Measurements from ENCODE around the gene NEK10. TPM values are rescaled to one million over a fixed set of nuclear protein-coding genes. Genes with fewer than 3 reads are reported as not detected.
"Not testable (repeated sequence)": the region's sequence is repeated elsewhere in the genome, so short reads cannot be mapped to it uniquely, and the experiment has no call there.

The NEK10 gene
- total RNA-seq, 1 donor from 2014 or later = 15.1 TPM

- H3K27me3 ChIP-seq (ENCODE audit: control insufficient read depth in 3 of 3, insufficient read depth in 3 of 3, low read length in 3 of 3) = no peaks in the 10 kb centered on the region
- H3K36me3 ChIP-seq (ENCODE audit: control insufficient read depth in 3 of 3, insufficient read depth in 3 of 3, low read length in 3 of 3) = peaks cover 0 to 6% (median 0%) of the 10 kb centered on the region in 3 donors
- no peaks in the 10 kb centered on the region for H3K4me1 ChIP-seq (ENCODE audit: control insufficient read depth in 3 of 3, insufficient read depth in 3 of 3, low read length in 3 of 3)
- H3K9ac ChIP-seq (ENCODE audit: low read depth in 1 of 3, low read length in 3 of 3) = no peak overlapping the region
- H3K4me3 ChIP-seq (ENCODE audit: low read length in 3 of 3) = no peak overlapping the region
- no peaks in the 10 kb centered on the region for H3K9me3 ChIP-seq (ENCODE audit: control insufficient read depth in 3 of 3, low read length in 3 of 3)
- H3K27ac ChIP-seq (ENCODE audit: low read depth, low read length) = no peak overlapping the region
These were observed 78.4 kb downstream of the NEK10 start for GRCh38 chr3:27290760-27291159.

GRCh38 chr3:27289769-27290413 is 79.3 kb downstream of the NEK10 start:
- no peaks in the 10 kb centered on the region for H3K4me1 ChIP-seq (ENCODE audit: control insufficient read depth in 3 of 3, insufficient read depth in 3 of 3, low read length in 3 of 3)
- peaks cover 0 to 6% (median 0%) of the 10 kb centered on the region in 3 donors for H3K36me3 ChIP-seq (ENCODE audit: control insufficient read depth in 3 of 3, insufficient read depth in 3 of 3, low read length in 3 of 3)
- H3K9me3 ChIP-seq (ENCODE audit: control insufficient read depth in 3 of 3, low read length in 3 of 3) = no peaks in the 10 kb centered on the region
- H3K27ac ChIP-seq (ENCODE audit: low read depth, low read length) = no peak overlapping the region
- no peak overlapping the region for H3K4me3 ChIP-seq (ENCODE audit: low read length in 3 of 3)
- H3K27me3 ChIP-seq (ENCODE audit: control insufficient read depth in 3 of 3, insufficient read depth in 3 of 3, low read length in 3 of 3) = no peaks in the 10 kb centered on the region
- H3K9ac ChIP-seq (ENCODE audit: low read depth in 1 of 3, low read length in 3 of 3) = no peak overlapping the region

- Histone ChIP-seq H3K36me3 (ENCODE audit: control insufficient read depth in 3 of 3, insufficient read depth in 3 of 3, low read length in 3 of 3) (peaks cover 0 to 10% (median 0%) of the 10 kb centered on the region in 3 donors), H3K4me3 (ENCODE audit: low read length in 3 of 3) (no peak overlapping the region), H3K9me3 (ENCODE audit: control insufficient read depth in 3 of 3, low read length in 3 of 3) (no peaks in the 10 kb centered on the region), H3K4me1 (ENCODE audit: control insufficient read depth in 3 of 3, insufficient read depth in 3 of 3, low read length in 3 of 3) (no peaks in the 10 kb centered on the region), H3K9ac (ENCODE audit: low read depth in 1 of 3, low read length in 3 of 3) (no peak overlapping the region), H3K27me3 (ENCODE audit: control insufficient read depth in 3 of 3, insufficient read depth in 3 of 3, low read length in 3 of 3) (no peaks in the 10 kb centered on the region), H3K27ac (ENCODE audit: low read depth, low read length) (no peak overlapping the region)
These were observed 82.1 kb downstream of the NEK10 start for GRCh38 chr3:27287052-27287451.

GRCh38 chr3:27286467-27286866 is 82.7 kb downstream of the NEK10 start:
- H3K27me3 ChIP-seq (ENCODE audit: control insufficient read depth in 3 of 3, insufficient read depth in 3 of 3, low read length in 3 of 3); H3K36me3 ChIP-seq (ENCODE audit: control insufficient read depth in 3 of 3, insufficient read depth in 3 of 3, low read length in 3 of 3); H3K9me3 ChIP-seq (ENCODE audit: control insufficient read depth in 3 of 3, low read length in 3 of 3); H3K4me3 ChIP-seq (ENCODE audit: low read length in 3 of 3); H3K27ac ChIP-seq (ENCODE audit: low read depth, low read length); H3K9ac ChIP-seq (ENCODE audit: low read depth in 1 of 3, low read length in 3 of 3); H3K4me1 ChIP-seq (ENCODE audit: control insufficient read depth in 3 of 3, insufficient read depth in 3 of 3, low read length in 3 of 3): not testable (repeated sequence)

GRCh38 chr3:27285668-27286067 is 83.5 kb downstream of the NEK10 start:
- H3K36me3 ChIP-seq (ENCODE audit: control insufficient read depth in 3 of 3, insufficient read depth in 3 of 3, low read length in 3 of 3) = peaks cover 0 to 10% (median 0%) of the 10 kb centered on the region in 3 donors
- H3K27me3 ChIP-seq (ENCODE audit: control insufficient read depth in 3 of 3, insufficient read depth in 3 of 3, low read length in 3 of 3) = no peaks in the 10 kb centered on the region
- H3K9ac ChIP-seq (ENCODE audit: low read depth in 1 of 3, low read length in 3 of 3) = no peak overlapping the region
- no peaks in the 10 kb centered on the region for H3K9me3 ChIP-seq (ENCODE audit: control insufficient read depth in 3 of 3, low read length in 3 of 3)
- no peak overlapping the region for H3K27ac ChIP-seq (ENCODE audit: low read depth, low read length)
- H3K4me1 ChIP-seq (ENCODE audit: control insufficient read depth in 3 of 3, insufficient read depth in 3 of 3, low read length in 3 of 3) = no peaks in the 10 kb centered on the region
- no peak overlapping the region for H3K4me3 ChIP-seq (ENCODE audit: low read length in 3 of 3)

GRCh38 chr3:27281671-27282150 is 87.5 kb downstream of the NEK10 start:
- no peaks in the 10 kb centered on the region for H3K27me3 ChIP-seq (ENCODE audit: control insufficient read depth in 3 of 3, insufficient read depth in 3 of 3, low read length in 3 of 3)
- H3K9ac ChIP-seq (ENCODE audit: low read depth in 1 of 3, low read length in 3 of 3) = no peak overlapping the region
- no peaks in the 10 kb centered on the region for H3K4me1 ChIP-seq (ENCODE audit: control insufficient read depth in 3 of 3, insufficient read depth in 3 of 3, low read length in 3 of 3)
- no peak overlapping the region for H3K4me3 ChIP-seq (ENCODE audit: low read length in 3 of 3)
- no peak overlapping the region for H3K27ac ChIP-seq (ENCODE audit: low read depth, low read length)
- H3K36me3 ChIP-seq (ENCODE audit: control insufficient read depth in 3 of 3, insufficient read depth in 3 of 3, low read length in 3 of 3) = peaks cover 0 to 4% (median 0%) of the 10 kb centered on the region in 3 donors
- no peaks in the 10 kb centered on the region for H3K9me3 ChIP-seq (ENCODE audit: control insufficient read depth in 3 of 3, low read length in 3 of 3)

- Histone ChIP-seq H3K4me1 (ENCODE audit: control insufficient read depth in 3 of 3, insufficient read depth in 3 of 3, low read length in 3 of 3) (no peaks in the 10 kb centered on the region), H3K27ac (ENCODE audit: low read depth, low read length) (no peak overlapping the region), H3K9ac (ENCODE audit: low read depth in 1 of 3, low read length in 3 of 3) (no peak overlapping the region), H3K9me3 (ENCODE audit: control insufficient read depth in 3 of 3, low read length in 3 of 3) (no peaks in the 10 kb centered on the region), H3K4me3 (ENCODE audit: low read length in 3 of 3) (no peak overlapping the region), H3K36me3 (ENCODE audit: control insufficient read depth in 3 of 3, insufficient read depth in 3 of 3, low read length in 3 of 3) (peaks cover 0 to under 1% (median 0%) of the 10 kb centered on the region in 3 donors), H3K27me3 (ENCODE audit: control insufficient read depth in 3 of 3, insufficient read depth in 3 of 3, low read length in 3 of 3) (no peaks in the 10 kb centered on the region)
These were observed 90.1 kb downstream of the NEK10 start for GRCh38 chr3:27279123-27279522.

GRCh38 chr3:27278383-27279055 is 90.7 kb downstream of the NEK10 start:
- no peaks in the 10 kb centered on the region for H3K36me3 ChIP-seq (ENCODE audit: control insufficient read depth in 3 of 3, insufficient read depth in 3 of 3, low read length in 3 of 3)
- no peak overlapping the region for H3K27ac ChIP-seq (ENCODE audit: low read depth, low read length)
- no peak overlapping the region for H3K9ac ChIP-seq (ENCODE audit: low read depth in 1 of 3, low read length in 3 of 3)
- no peaks in the 10 kb centered on the region for H3K9me3 ChIP-seq (ENCODE audit: control insufficient read depth in 3 of 3, low read length in 3 of 3)
- no peak overlapping the region for H3K4me3 ChIP-seq (ENCODE audit: low read length in 3 of 3)
- no peaks in the 10 kb centered on the region for H3K4me1 ChIP-seq (ENCODE audit: control insufficient read depth in 3 of 3, insufficient read depth in 3 of 3, low read length in 3 of 3)
- H3K27me3 ChIP-seq (ENCODE audit: control insufficient read depth in 3 of 3, insufficient read depth in 3 of 3, low read length in 3 of 3) = no peaks in the 10 kb centered on the region

GRCh38 chr3:27275441-27275990 is 93.7 kb downstream of the NEK10 start:
- Histone ChIP-seq H3K36me3 (ENCODE audit: control insufficient read depth in 3 of 3, insufficient read depth in 3 of 3, low read length in 3 of 3) (no peaks in the 10 kb centered on the region), H3K27me3 (ENCODE audit: control insufficient read depth in 3 of 3, insufficient read depth in 3 of 3, low read length in 3 of 3) (no peaks in the 10 kb centered on the region), H3K4me3 (ENCODE audit: low read length in 3 of 3) (no peak overlapping the region), H3K27ac (ENCODE audit: low read depth, low read length) (no peak overlapping the region), H3K9ac (ENCODE audit: low read depth in 1 of 3, low read length in 3 of 3) (no peak overlapping the region), H3K4me1 (ENCODE audit: control insufficient read depth in 3 of 3, insufficient read depth in 3 of 3, low read length in 3 of 3) (no peaks in the 10 kb centered on the region), H3K9me3 (ENCODE audit: control insufficient read depth in 3 of 3, low read length in 3 of 3) (no peaks in the 10 kb centered on the region)

- Histone ChIP-seq H3K36me3 (ENCODE audit: control insufficient read depth in 3 of 3, insufficient read depth in 3 of 3, low read length in 3 of 3) (peaks cover 0 to 4% (median 0%) of the 10 kb centered on the region in 3 donors), H3K9ac (ENCODE audit: low read depth in 1 of 3, low read length in 3 of 3) (no peak overlapping the region), H3K27me3 (ENCODE audit: control insufficient read depth in 3 of 3, insufficient read depth in 3 of 3, low read length in 3 of 3) (no peaks in the 10 kb centered on the region), H3K9me3 (ENCODE audit: control insufficient read depth in 3 of 3, low read length in 3 of 3) (no peaks in the 10 kb centered on the region), H3K4me3 (ENCODE audit: low read length in 3 of 3) (no peak overlapping the region), H3K4me1 (ENCODE audit: control insufficient read depth in 3 of 3, insufficient read depth in 3 of 3, low read length in 3 of 3) (no peaks in the 10 kb centered on the region), H3K27ac (ENCODE audit: low read depth, low read length) (no peak overlapping the region)
These were observed 97.3 kb downstream of the NEK10 start for GRCh38 chr3:27271890-27272289.
